CD14-positive monocyte (primary cell): Measurements from ENCODE around the gene NCK1. TPM values are rescaled to one million over a fixed set of nuclear protein-coding genes. Genes with fewer than 3 reads are reported as not detected.

Experiments used
- DNase-seq, 3 donors: peaks; one replicate each; pipeline ENCODE4 v3.0.0-alpha.2; 2011 to 2022
- H2AFZ ChIP-seq: 2 replicates; pipeline ENCODE4 v1.6.0; 2012; ENCODE audit warnings: mild to moderate bottlenecking, low read depth, low read length, inconsistent platforms; ENCODE audit not compliant: insufficient read depth, poor library complexity, severe bottlenecking
- H3K27ac ChIP-seq, 2 donors: 1 replicate in 1 of 2; 2 replicates in 1 of 2; pipeline ENCODE4 v1.5.1; 2012 to 2013; ENCODE audit warnings: low read length in 2 of 2, control low read depth in 1 of 2, inconsistent platforms in 1 of 2, low read depth in 1 of 2, mild to moderate bottlenecking in 1 of 2
- H3K27me3 ChIP-seq, 2 donors: one replicate each; pipeline versions ENCODE4 v1.6.0 to v1.6.1; 2011 to 2013; ENCODE audit warnings: low read length in 2 of 2; ENCODE audit not compliant: control insufficient read depth in 2 of 2, insufficient read depth in 2 of 2
- H3K36me3 ChIP-seq, 2 donors: replicated peaks in 1 of 2; 1 replicate in 1 of 2; 2 replicates in 1 of 2; pipeline versions ENCODE4 v1.5.1 to v1.6.1; 2012 to 2013; ENCODE audit warnings: low read length in 2 of 2, control low read depth in 1 of 2, inconsistent platforms in 1 of 2, mild to moderate bottlenecking in 1 of 2; ENCODE audit not compliant: insufficient read depth in 2 of 2, control insufficient read depth in 1 of 2
- H3K4me1 ChIP-seq, 2 donors: 1 replicate in 1 of 2; 2 replicates in 1 of 2; pipeline versions ENCODE4 v1.5.1 to v1.6.1; 2012 to 2013; ENCODE audit warnings: low read length in 2 of 2, control low read depth in 1 of 2, inconsistent platforms in 1 of 2, mild to moderate bottlenecking in 1 of 2, moderate library complexity in 1 of 2; ENCODE audit not compliant: insufficient read depth in 2 of 2, control insufficient read depth in 1 of 2
- H3K4me2 ChIP-seq: replicated peaks from 2 replicates; pipeline ENCODE3; 2012; ENCODE audit warnings: low read length, moderate library complexity, mild to moderate bottlenecking; ENCODE audit not compliant: poor library complexity, severe bottlenecking; ENCODE audit errors: extremely low read depth
- H3K4me3 ChIP-seq, 3 experiments: fragments of 200-600 bp in 1 of 3; sonication (generic) in 1 of 3; replicated peaks in 1 of 3; 1 replicate in 2 of 3; 2 replicates in 1 of 3; pipeline ENCODE4 v1.5.1; 2011 to 2013; ENCODE audit warnings: low read length in 3 of 3, mild to moderate bottlenecking in 3 of 3, control low read depth in 2 of 3, low read depth in 2 of 3, inconsistent platforms in 1 of 3, moderate library complexity in 1 of 3
- H3K79me2 ChIP-seq: 2 replicates; pipeline ENCODE4 v1.6.0; 2012; ENCODE audit warnings: mild to moderate bottlenecking, control low read depth, inconsistent platforms, low read length, moderate library complexity; ENCODE audit not compliant: insufficient read depth
- H3K9ac ChIP-seq: 2 replicates; pipeline ENCODE4 v1.6.0; 2017; ENCODE audit warnings: low read length, mild to moderate bottlenecking; ENCODE audit not compliant: insufficient read depth, poor library complexity, severe bottlenecking
- H3K9me3 ChIP-seq, 2 donors: replicated peaks in 1 of 2; 1 replicate in 1 of 2; 2 replicates in 1 of 2; pipeline versions ENCODE4 v1.5.1 to v1.6.1; 2012 to 2013; ENCODE audit warnings: low read length in 2 of 2, control low read depth in 1 of 2; ENCODE audit not compliant: control insufficient read depth in 1 of 2, insufficient read depth in 1 of 2
- H4K20me1 ChIP-seq: 2 replicates; pipeline ENCODE4 v1.6.0; 2012; ENCODE audit warnings: mild to moderate bottlenecking, low read length, control low read depth, moderate library complexity; ENCODE audit not compliant: insufficient read depth
- H3K27ac Mint-ChIP-seq, 7 donors: one replicate each; pipeline ENCODE4 v1.8.0; 2020; ENCODE audit warnings: mild to moderate bottlenecking in 7 of 7, mixed read lengths in 7 of 7, moderate library complexity in 6 of 7, inconsistent platforms in 2 of 7
- H3K27me3 Mint-ChIP-seq, 3 donors: one replicate each; pipeline ENCODE4 v1.8.0; 2021 to 2022; ENCODE audit warnings: low read depth in 3 of 3, mild to moderate bottlenecking in 3 of 3, mixed read lengths in 3 of 3, moderate library complexity in 3 of 3, inconsistent platforms in 1 of 3
- H3K36me3 Mint-ChIP-seq, 2 donors: one replicate each; pipeline ENCODE4 v1.8.0; 2020; ENCODE audit warnings: mixed read lengths in 2 of 2, inconsistent platforms in 1 of 2, mild to moderate bottlenecking in 1 of 2
- H3K4me1 Mint-ChIP-seq: one replicate; pipeline ENCODE4 v1.8.0; 2020; ENCODE audit warnings: mild to moderate bottlenecking, mixed read lengths
- H3K4me3 Mint-ChIP-seq, 2 donors: one replicate each; pipeline ENCODE4 v1.8.0; 2020; ENCODE audit warnings: mild to moderate bottlenecking in 2 of 2, mixed read lengths in 2 of 2, moderate library complexity in 1 of 2
- H3K9me3 Mint-ChIP-seq, 7 donors: one replicate each; pipeline ENCODE4 v1.8.0; 2020 to 2022; ENCODE audit warnings: mixed read lengths in 7 of 7, mild to moderate bottlenecking in 6 of 7, moderate library complexity in 6 of 7, inconsistent platforms in 2 of 7
- CTCF ChIP-seq: fragments of 200-600 bp; IDR thresholded peaks from one replicate; pipeline ENCODE4 v1.8.0; 2022; ENCODE audit warnings: antibody characterized with exemption, mild to moderate bottlenecking
- WGBS: methylation state at CpG from one replicate; pipeline ENCODE4 v1.1.5; 2013; ENCODE audit warnings: missing lambda C conversion rate; ENCODE audit not compliant: insufficient coverage; 5-methylcytosine and 5-hydroxymethylcytosine counted together
- intact Hi-C, 2 donors: fragments of 100-400 bp; cut with micrococcal nuclease; formaldehyde crosslinking; loops; one replicate each; pipeline versions ENCODE4 v1.15.0 to v1.15.1; 2023
- polyA plus RNA-seq, 3 donors: library from polyadenylated mRNA; depleted of rRNA in 1 of 3; unstranded in 2 of 3; stranded (reverse) in 1 of 3; fragments of 300-500 nt in 2 of 3; fragments of >200 nt in 1 of 3; fragmentation: Illumina TruSeq in 2 of 3; gene quantifications; 1 replicate in 2 of 3; 2 replicates in 1 of 3; pipeline ENCODE4 v1.2.3, GENCODE V29; 2012 to 2021

The NCK1 gene
- polyA plus RNA-seq, 3 donors: 20.4 to 28.8 (median 22.8) TPM

GRCh38 chr3:136903899-136904298, 41.9 kb downstream of the NCK1 start:
- Histone ChIP-seq H3K36me3 (peaks cover 0 to 2% of the 10 kb centered on the region in 2 donors), H3K9ac (no peak overlapping the region), H2AFZ (no peak overlapping the region), H3K9me3 (peaks cover 4 to 15% of the 10 kb centered on the region in 2 donors), H3K27me3 (no peaks in the 10 kb centered on the region), H3K4me1 (peaks cover 9 to 31% of the 10 kb centered on the region in 2 donors), H4K20me1 (peaks cover 100% of the 10 kb centered on the region), H3K27ac (no peak overlapping the region), H3K4me2 (no peak overlapping the region), H3K4me3 (no peak overlapping the region), H3K79me2 (peaks cover 100% of the 10 kb centered on the region)
- no peaks in the 10 kb centered on the region for H3K27me3 Mint-ChIP-seq
- H3K36me3 Mint-ChIP-seq: peaks cover 9 to 10% of the 10 kb centered on the region in 2 donors
- 0% methylated on average over 1 of the region's 1 CpG for WGBS
- DNase-seq: no peak
- intact Hi-C loops: no loop called here
- peaks cover 59% of the 10 kb centered on the region for H3K4me1 Mint-ChIP-seq
- H3K4me3 Mint-ChIP-seq: no peak overlapping the region
- TF ChIP-seq CTCF: no peak
- H3K27ac Mint-ChIP-seq: no peak overlapping the region
- peaks cover 8 to 16% (median 13%) of the 10 kb centered on the region in 7 donors for H3K9me3 Mint-ChIP-seq

- Histone ChIP-seq H3K36me3 (peaks cover 0 to 2% of the 10 kb centered on the region in 2 donors), H4K20me1 (peaks cover 100% of the 10 kb centered on the region), H3K4me2 (no peak overlapping the region), H3K4me3 (no peak overlapping the region), H3K4me1 (peaks cover 9 to 29% of the 10 kb centered on the region in 2 donors), H3K27me3 (no peaks in the 10 kb centered on the region), H2AFZ (no peak overlapping the region), H3K9ac (no peak overlapping the region), H3K79me2 (peaks cover 100% of the 10 kb centered on the region), H3K27ac (no peak overlapping the region), H3K9me3 (peaks cover 4 to 15% of the 10 kb centered on the region in 2 donors)
- Mint-ChIP-seq H3K36me3 (peaks cover 5 to 10% of the 10 kb centered on the region in 2 donors), H3K27ac (peak overlapping the region in 1 of 7 donors; percentile 75), H3K4me1 (peaks cover 58% of the 10 kb centered on the region), H3K27me3 (no peaks in the 10 kb centered on the region), H3K4me3 (no peak overlapping the region), H3K9me3 (peaks cover 8 to 16% (median 13%) of the 10 kb centered on the region in 7 donors)
- DNase-seq: no peak
- 100% methylated on average over 1 of the region's 4 CpGs for WGBS
- TF ChIP-seq CTCF: no peak
- intact Hi-C loops: no loop called here
These were observed 42.7 kb downstream of the NCK1 start for GRCh38 chr3:136904746-136905145.
